ENCODE results near the gene INPP5A.

DNA sequence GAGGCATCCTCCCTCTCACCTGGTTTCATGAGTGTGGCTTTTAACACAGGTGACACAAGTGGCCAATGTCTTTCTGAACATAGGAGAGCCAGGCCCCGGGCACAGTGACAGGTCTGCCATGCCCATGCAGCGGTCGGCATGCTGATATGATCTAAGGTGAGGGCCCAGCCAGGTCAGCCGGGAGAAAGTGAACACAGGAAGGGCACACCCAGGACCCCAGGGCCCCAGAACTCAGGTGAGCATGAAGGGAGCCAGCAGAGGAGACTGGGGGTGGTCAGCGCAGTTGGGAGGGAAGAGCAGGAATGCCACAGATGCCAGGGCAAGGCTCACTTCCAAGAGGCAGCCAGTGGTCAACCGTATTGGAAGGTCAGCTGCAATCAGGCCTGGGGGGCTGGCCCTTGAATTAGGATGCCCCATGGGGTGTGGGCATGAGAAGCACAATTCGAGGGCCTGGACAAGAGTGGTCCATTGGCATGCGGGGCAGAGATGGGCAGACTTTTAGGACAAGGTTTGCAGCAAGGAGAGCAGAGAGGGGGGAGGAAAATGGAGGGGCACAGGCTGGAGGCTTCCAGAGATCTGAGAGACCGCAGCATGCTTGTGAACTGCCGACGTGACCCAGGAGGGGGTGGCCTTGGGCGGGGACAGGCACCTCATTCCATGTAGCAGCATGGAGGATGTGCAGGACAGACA, 3.9 kb upstream of the INPP5A start:
- TF ChIP-seq, protein P1, sequence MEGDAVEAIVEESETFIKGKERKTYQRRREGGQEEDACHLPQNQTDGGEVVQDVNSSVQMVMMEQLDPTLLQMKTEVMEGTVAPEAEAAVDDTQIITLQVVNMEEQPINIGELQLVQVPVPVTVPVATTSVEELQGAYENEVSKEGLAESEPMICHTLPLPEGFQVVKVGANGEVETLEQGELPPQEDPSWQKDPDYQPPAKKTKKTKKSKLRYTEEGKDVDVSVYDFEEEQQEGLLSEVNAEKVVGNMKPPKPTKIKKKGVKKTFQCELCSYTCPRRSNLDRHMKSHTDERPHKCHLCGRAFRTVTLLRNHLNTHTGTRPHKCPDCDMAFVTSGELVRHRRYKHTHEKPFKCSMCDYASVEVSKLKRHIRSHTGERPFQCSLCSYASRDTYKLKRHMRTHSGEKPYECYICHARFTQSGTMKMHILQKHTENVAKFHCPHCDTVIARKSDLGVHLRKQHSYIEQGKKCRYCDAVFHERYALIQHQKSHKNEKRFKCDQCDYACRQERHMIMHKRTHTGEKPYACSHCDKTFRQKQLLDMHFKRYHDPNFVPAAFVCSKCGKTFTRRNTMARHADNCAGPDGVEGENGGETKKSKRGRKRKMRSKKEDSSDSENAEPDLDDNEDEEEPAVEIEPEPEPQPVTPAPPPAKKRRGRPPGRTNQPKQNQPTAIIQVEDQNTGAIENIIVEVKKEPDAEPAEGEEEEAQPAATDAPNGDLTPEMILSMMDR (IDR thresholded peaks at IDR 0.05 in 2 of 3, conservative IDR thresholded peaks at IDR 0.05 in 1 of 3; ENCODE audit: borderline replicate concordance in 1 of 3, insufficient read depth in 1 of 3, low read depth in 2 of 3, low read length in 2 of 3): no peak
- TF ChIP-seq EZH2phosphoT487 (IDR thresholded peaks at IDR 0.05; ENCODE audit: borderline replicate concordance) (no peak), POLR2A (IDR thresholded peaks at IDR 0.05; ENCODE audit: borderline replicate concordance, extremely low read depth, insufficient read depth, insufficient read length) (no peak), SP1 (IDR thresholded peaks at IDR 0.05; ENCODE audit: low read depth) (no peak)
